ENCODE measurements around the gene NUCB2. TPM values are rescaled to one million over a fixed set of nuclear protein-coding genes. Genes with fewer than 3 reads are reported as not detected.

The NUCB2 gene
- total and polyA plus RNA-seq, 2 of the 13 experiments (the other 11 are each of a cell fraction or from before 2014, with no cell fraction given): 54.2 to 82.4 TPM

GRCh38 chr11:17276236-17277023 is at the start of gene NUCB2 (continued):
- TF ChIP-seq ZNF260 (CRISPR knock-in tag; IDR thresholded peaks at IDR 0.05; ENCODE audit: borderline replicate concordance, low read depth): no peak
- no peak for TF ChIP-seq PITX1 (CRISPR knock-in tag; IDR thresholded peaks at IDR 0.05)
- TF ChIP-seq EHMT2 (IDR thresholded peaks at IDR 0.05; ENCODE audit: borderline replicate concordance, low read depth, low read length): no peak
- TF ChIP-seq ATF7-NPFF (CRISPR knock-in tag; IDR thresholded peaks at IDR 0.05; ENCODE audit: low read depth): 0 out of 2 replicates have a peak, but pooled peaks have one; percentile 50
- TF ChIP-seq KDM2A (CRISPR knock-in tag; IDR thresholded peaks at IDR 0.05; ENCODE audit: borderline replicate concordance, low read depth): peak; percentile 83; the same call in 1 of the 2 replicates
- no peak for TF ChIP-seq DMTF1 (CRISPR knock-in tag; IDR thresholded peaks at IDR 0.05)
- TF ChIP-seq ZNF788 (CRISPR knock-in tag; IDR thresholded peaks at IDR 0.05; ENCODE audit: borderline replicate concordance): no peak
- TF ChIP-seq NFKB2 (CRISPR knock-in tag; IDR thresholded peaks at IDR 0.05; ENCODE audit: borderline replicate concordance): peak; percentile 28
- peak; percentile 22 for TF ChIP-seq PTBP1 (IDR thresholded peaks at IDR 0.05; ENCODE audit: low read depth, low read length, poor library complexity, severe bottlenecking)
- TF ChIP-seq MED1 (CRISPR knock-in tag; IDR thresholded peaks at IDR 0.05): peak; percentile 54; the same call in 1 of the 2 replicates
- peak; percentile 77 for TF ChIP-seq HDAC1 (CRISPR knock-in tag; IDR thresholded peaks at IDR 0.05)
- peak; percentile 36; the same call in 1 of the 2 replicates for TF ChIP-seq MEIS2 (CRISPR knock-in tag; IDR thresholded peaks at IDR 0.05)
- no peak for TF ChIP-seq REL (CRISPR knock-in tag; conservative IDR thresholded peaks at IDR 0.05)
- TF ChIP-seq TFDP2 (CRISPR knock-in tag; IDR thresholded peaks at IDR 0.05): peak; percentile 89
- no peak for TF ChIP-seq ARID3A (IDR thresholded peaks at IDR 0.05; ENCODE audit: low read depth, low read length)
- peak; percentile 38 for TF ChIP-seq ZNF777 (CRISPR knock-in tag; IDR thresholded peaks at IDR 0.05)
